GM18909 (cell line): Measurements from ENCODE around the gene GADD45B.

ENCODE experiments used
- ATAC-seq: cut with Tn5 transposase; IDR thresholded peaks from one replicate; pipeline ENCODE4 v1.9.1; 2021; ENCODE audit warnings: mild to moderate bottlenecking; ENCODE audit not compliant: unreplicated experiment, poor library complexity

The GADD45B gene, protein sequence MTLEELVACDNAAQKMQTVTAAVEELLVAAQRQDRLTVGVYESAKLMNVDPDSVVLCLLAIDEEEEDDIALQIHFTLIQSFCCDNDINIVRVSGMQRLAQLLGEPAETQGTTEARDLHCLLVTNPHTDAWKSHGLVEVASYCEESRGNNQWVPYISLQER

GRCh38 chr19:2475702-2476450 is at the start of gene GADD45B:
Gene GADD45B (plus strand): TSS chr19:2476127. CDS start chr19:2476359, 232 bp downstream.
- peak; percentile 60 for ATAC-seq

DNA sequence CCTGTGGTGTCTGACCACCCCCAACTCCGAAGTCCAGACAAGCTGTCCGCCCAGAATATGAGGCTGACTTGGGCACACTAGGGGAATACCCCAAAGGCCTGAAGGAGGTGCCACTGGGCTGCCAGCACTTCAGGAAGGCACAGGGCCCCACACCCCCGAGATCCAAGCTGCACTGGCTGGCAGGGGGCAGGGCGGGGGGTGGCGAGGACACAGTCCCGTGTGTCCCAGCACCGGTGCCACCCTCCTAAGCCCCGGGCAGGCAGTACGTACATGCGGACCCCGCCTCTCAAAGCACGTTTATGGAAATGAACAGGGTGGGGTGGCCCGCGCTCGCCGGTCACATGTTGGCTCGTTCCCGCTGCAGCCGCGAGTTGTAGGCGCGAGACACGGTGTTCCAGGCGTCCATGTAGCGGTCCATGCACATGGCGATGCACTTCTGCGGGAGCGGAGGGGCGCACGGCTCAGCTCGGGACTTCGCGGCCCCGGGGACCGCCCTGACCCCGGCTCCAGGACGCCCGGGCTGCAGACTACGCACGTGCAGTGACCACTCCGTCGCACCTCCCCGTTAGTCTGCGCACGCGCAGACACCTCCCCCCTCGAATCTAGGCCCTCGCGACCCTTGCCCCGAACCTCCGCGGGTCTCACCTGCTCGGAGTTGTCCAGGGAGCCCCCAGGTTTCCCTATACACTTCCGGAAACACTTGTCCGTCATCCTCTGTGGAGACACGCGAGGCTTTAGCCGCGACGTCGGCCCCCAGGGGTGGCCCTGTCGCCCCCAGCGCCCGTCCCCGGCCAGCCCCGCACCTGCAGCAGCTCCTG is 49.1 kb upstream of the GADD45B start:
- peak; percentile 29 for ATAC-seq

DNA sequence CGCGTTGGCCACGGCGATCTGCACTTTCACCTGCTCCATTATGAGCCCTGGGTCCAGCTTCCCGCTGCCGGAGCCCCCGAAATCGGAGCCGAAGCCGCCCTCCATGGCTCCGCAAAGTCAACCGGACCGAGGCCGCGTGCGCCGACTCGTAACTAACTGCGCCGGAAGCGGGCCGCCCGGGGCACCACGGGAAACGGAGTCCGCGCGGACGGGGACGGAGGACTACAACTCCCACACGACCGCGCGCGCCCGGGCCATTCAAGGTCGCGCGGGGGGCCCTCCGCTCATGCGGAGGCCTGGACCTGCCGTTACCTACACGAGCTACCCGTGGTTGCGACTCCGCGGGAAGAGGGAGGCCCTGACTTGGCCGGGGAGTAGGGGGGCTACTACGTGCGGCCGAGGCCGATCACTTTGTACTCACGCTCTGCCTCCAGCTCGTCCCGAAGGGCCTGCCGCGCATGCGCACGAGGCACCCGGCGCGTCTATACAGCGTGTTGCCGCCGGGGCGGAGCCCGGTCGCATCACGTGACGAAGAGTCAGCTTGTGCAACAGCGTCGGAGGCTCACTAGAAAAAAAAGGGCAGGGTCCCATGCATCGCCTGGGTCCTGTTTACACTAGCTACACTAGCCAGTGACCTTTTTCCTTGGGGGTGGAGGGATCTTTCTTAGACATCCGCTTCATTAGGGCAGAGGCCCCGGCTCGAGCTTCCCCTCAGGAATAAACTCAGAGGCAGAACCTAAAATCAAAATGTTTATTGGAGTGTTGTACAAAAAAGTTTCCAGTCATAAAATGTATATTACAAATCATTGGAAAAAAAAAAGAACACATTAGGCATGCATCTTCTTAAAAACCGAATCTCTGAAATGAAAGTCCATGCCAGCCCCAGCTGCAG is 48.3 kb upstream of the GADD45B start, which contains the start of gene TIMM13:
TSS of gene TIMM13 (minus strand) at position 158 of the 892 bp plus-strand sequence. CDS start at position 105, 53 bp downstream.
- peak; percentile 79 for ATAC-seq

GRCh38 chr19:2428321-2428690 is 47.6 kb upstream of the GADD45B start:
- ATAC-seq: no peak

DNA sequence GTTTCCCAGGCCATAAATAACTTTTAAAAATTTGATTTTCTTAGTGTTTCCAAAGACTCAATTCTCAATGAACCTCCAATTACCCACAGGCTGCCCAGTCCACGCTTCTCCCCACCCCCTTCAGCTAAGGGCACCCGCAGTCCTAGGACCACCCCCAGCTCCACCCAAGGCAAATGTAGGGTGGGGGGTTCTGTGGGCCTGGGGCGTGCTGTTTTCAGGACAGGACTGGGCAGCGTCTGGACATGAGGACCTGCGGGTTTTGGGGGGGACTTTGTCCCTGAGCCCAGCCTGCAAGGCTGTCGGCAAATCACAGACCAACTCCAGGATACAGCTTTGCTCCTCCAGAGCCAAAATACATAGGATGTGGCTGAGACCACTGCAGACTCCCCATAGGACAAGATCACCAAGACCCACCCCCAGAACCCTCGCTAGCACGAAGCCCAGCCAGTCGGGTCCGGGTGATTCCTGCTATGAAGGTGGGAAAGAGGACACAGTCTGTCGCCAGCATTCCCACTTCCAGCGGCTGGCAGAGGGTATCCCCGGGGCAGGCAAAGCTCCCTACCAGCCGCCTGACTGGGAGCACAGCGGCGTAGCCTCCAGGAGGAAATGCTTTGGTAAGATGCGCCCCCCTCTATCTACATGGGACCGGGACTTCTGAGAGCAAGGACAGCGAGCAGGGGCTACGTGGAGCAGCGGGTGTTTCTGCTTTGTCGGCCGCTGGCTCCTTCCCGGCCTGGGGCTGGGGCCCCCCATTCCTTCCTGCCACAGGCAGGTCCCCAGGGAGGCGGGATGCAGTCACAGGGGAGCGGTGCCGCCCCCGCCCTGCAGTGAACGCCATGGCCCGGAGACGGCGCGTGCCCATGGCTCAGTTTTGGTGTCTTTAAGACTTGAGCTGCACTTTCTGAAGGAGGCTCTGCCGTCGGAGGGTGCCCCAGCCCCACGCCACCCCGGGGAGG is 46.9 kb upstream of the GADD45B start:
- no peak for ATAC-seq

DNA sequence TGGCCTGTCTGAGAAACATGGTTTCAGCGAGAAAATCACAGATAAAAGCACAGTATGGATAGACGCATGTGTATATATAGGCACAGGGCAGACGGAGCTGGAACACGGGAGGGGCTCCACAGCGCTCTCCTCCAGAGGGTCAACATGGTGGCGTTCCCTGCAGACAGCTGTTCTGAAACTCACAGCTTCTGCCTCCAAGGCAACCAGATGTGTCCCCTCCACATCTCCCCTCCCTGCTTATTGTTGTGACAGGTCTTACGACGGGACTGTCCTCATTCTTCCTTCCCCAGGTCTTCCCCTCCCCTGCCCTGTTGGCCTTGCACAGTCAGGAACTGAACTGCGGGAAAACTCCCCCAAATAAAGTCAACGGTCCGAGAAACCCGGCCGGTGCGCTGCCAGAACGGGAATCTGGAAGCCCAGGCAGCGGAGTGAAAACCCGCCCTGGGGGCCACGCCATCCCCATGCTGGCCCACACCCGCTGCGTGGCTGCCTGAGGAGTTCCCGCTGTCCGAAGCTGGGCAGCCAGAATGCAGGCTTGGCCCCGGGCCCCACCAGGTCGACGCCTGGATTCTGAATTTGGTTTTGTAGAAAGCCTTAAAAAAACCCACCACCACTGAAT is 45.9 kb upstream of the GADD45B start:
- ATAC-seq: no peak

DNA sequence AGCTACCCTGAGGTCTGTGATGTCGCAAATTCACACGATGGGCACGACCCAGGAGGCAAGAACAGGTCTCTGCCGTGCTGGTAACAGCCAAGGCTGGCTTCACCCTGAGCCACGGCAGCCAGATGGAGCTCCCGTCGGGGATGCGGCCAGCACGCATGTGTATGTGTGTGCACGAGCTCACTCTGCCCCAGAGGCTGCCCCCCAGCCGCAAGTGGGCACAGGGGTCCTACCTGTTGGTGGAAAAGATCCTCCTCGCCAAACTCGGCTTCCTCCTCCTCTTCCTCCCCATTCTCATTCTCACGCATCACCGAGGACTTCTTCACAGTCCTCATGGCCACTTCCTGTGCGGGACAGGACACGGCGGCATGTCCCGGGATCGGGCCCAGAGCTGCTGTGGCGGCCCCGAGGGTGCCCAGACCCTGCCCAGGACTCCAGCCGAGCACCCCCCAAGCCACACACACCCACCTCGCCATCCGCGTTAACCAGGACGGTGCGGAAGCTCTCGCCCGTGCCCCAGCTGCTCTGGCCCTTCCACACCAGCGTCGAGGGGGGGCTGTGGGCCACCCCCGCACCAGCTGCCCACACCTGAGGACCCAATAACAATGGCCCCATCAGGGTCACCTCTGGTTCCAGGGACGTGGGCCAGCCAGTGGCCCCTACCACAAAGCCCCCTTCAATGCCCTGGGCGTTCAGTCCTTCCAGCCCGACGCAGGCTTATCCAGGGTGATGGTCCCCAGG is 44.4 kb upstream of the GADD45B start:
- no peak for ATAC-seq

- no peak for ATAC-seq
Measured at GRCh38 chr19:2432131-2432848, 43.6 kb upstream of the GADD45B start.

- ATAC-seq: no peak
Measured at GRCh38 chr19:2433854-2434253, 42.1 kb upstream of the GADD45B start.

- ATAC-seq: no peak
Measured at GRCh38 chr19:2434267-2434666, 41.7 kb upstream of the GADD45B start.

- ATAC-seq: no peak
Measured at GRCh38 chr19:2434721-2435265, 41.1 kb upstream of the GADD45B start.

DNA sequence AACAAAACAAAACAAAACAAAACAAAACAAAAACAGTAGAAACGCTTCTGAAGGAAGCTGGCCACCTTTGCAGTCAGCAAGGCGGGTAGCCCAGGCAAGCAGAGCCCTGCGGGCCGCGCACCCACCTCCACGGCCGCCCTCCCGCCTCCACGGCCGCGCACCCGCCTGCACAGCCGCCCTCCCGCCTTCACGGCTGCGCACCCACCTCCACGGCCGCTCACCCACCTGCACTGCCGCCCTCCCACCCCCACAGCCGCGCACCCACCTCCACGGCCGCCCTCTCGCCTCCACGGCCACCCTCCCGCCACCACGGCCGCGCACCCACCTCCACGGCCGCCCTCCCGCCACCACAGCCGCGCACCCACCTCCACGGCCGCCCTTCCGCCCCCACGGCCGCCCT is 39.5 kb upstream of the GADD45B start:
- ATAC-seq: no peak

- no peak for ATAC-seq
Measured at GRCh38 chr19:2436926-2437325, 39.0 kb upstream of the GADD45B start.

DNA sequence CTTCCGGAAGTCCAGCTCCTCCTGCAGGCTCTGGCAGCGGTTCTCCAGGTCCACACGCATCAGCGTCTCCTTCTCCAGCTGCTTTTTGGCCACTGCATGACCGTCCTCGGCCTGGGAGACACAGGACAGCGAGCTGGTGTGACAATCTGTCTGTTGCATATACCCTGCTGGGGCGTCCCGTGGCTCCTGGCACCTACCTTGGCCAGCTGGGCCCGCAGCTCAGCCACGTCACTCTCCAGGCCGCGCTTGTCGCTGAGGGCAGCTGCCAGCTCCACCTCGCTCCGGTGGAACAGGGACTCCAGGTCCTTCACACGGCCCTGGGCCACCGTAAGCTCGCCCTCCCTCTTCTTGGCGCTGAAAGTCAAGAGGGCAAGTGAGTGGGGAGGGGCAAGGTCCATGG is 37.7 kb upstream of the GADD45B start:
- no peak for ATAC-seq

- no peak for ATAC-seq
Measured at GRCh38 chr19:2440515-2440914, 35.4 kb upstream of the GADD45B start.

GRCh38 chr19:2441096-2441752 is 34.7 kb upstream of the GADD45B start:
- ATAC-seq: no peak
